GM10248 (cell line): ENCODE data around the gene UBN1.

Experiments used
- CTCF ChIA-PET: fragments of 300-600 bp; sonication (Branson Sonifier 250); formaldehyde crosslinking; extraction: SDS; loops from one replicate; lab custom pipeline; 2021; ENCODE audit warnings: antibody characterized with exemption; lab: Yijun Ruan, JAX
- POLR2A ChIA-PET: fragments of 350-650 bp; sonication (Branson Sonifier 250); formaldehyde crosslinking; extraction: SDS; loops from one replicate; lab custom pipeline; 2020; ENCODE audit warnings: antibody characterized with exemption; lab: Yijun Ruan, JAX
- DNase-seq: peaks from one replicate; pipeline ENCODE4 v3.0.0; 2012; ENCODE audit errors: extremely low spot score
- CTCF ChIP-seq: IDR thresholded peaks from 2 replicates; pipeline ENCODE4 v1.5.1; 2012; ENCODE audit warnings: mild to moderate bottlenecking, low read depth; ENCODE audit errors: extremely low read depth, missing control alignments, control extremely low read depth

The UBN1 gene

GRCh38 chr16:4904108-4904941, 57.0 kb downstream of the UBN1 start:
- POLR2A ChIA-PET = no interaction called here
- no peak for DNase-seq
- CTCF ChIA-PET = interaction anchor here (0.9 to 1.7 kb wide), 3 partner anchors 10 to 38 kb away, joined by 3 read pairs; no protein-coding TSS in a partner anchor
- TF ChIP-seq CTCF = no peak

- CTCF ChIA-PET = interaction anchor here (0.9 kb wide), 1 partner anchor 32 kb away, joined by 3 read pairs; no protein-coding TSS in a partner anchor
- no peak for DNase-seq
- POLR2A ChIA-PET = no interaction called here
- no peak for TF ChIP-seq CTCF
Observed at GRCh38 chr16:4904942-4905615, 57.8 kb downstream of the UBN1 start.

- no peak for TF ChIP-seq CTCF
- CTCF ChIA-PET = no interaction called here
- DNase-seq = no peak
- POLR2A ChIA-PET = no interaction called here
Observed at GRCh38 chr16:4908854-4909401, 61.6 kb downstream of the UBN1 start.

- CTCF ChIA-PET = no interaction called here
- TF ChIP-seq CTCF = no peak
- DNase-seq = no peak
Observed at GRCh38 chr16:4909825-4910224, 62.5 kb downstream of the UBN1 start.

GRCh38 chr16:4910828-4911227, 63.5 kb downstream of the UBN1 start:
- DNase-seq = no peak
- ChIA-PET POLR2A (no interaction called here), CTCF (no interaction called here)
- no peak for TF ChIP-seq CTCF

More at GRCh38 chr16:4909825-4910224, 62.5 kb downstream of the UBN1 start:
- POLR2A ChIA-PET = no interaction called here

- no peak for TF ChIP-seq CTCF
- CTCF ChIA-PET = interaction anchor here (1.9 kb wide), 1 partner anchor 44 kb away, joined by 4 read pairs; no protein-coding TSS in a partner anchor
- DNase-seq = no peak
- POLR2A ChIA-PET = no interaction called here
Observed at GRCh38 chr16:4911970-4912386, 64.7 kb downstream of the UBN1 start.
